SK-N-SH treated with all-trans-retinoic acid at 6 μM for 48 hours (cell line): Measurements from ENCODE around the gene NOL8.

Source experiments
- ARNTL ChIP-seq: fragments of 450-650 bp; formaldehyde crosslinking; IDR thresholded peaks from 2 replicates; pipeline ENCODE4 v1.5.0; 2020; ENCODE audit warnings: low read depth, mild to moderate bottlenecking, moderate library complexity, borderline replicate concordance
- TF ChIP-seq, protein P1 (sequence below): fragments of 250-450 bp; sonication (Bioruptor Pico); IDR thresholded peaks from 2 replicates; pipeline ENCODE4 v1.8.0; 2021; ENCODE audit warnings: low read depth, mild to moderate bottlenecking, moderate library complexity, borderline replicate concordance
- TF ChIP-seq, protein P2 (sequence below): fragments of 250-450 bp; sonication (Bioruptor Pico); IDR thresholded peaks from 2 replicates; pipeline ENCODE4 v1.8.0; 2020; ENCODE audit warnings: mild to moderate bottlenecking, moderate library complexity, borderline replicate concordance

DNA sequence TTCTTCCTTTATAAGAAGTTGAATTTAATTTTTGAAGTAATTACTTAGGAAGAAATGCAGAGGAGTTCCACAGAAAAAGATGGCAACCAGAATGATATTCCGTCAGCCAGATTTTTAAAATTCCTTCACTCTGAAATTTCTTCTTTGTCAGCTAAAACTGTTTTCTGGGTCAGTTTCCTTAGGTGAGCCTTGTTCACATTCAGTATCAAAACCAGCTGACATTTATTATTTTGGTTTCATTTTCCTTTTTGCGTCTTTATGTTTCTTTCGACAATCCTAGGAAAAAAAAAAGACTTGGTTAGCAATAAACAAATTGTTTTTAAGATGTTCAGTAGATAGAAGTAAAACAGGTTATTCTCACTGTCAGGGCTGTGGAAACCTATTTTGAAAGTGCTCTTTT lies 27.5 kb downstream of the NOL8 start:
- TF ChIP-seq, protein P1, sequence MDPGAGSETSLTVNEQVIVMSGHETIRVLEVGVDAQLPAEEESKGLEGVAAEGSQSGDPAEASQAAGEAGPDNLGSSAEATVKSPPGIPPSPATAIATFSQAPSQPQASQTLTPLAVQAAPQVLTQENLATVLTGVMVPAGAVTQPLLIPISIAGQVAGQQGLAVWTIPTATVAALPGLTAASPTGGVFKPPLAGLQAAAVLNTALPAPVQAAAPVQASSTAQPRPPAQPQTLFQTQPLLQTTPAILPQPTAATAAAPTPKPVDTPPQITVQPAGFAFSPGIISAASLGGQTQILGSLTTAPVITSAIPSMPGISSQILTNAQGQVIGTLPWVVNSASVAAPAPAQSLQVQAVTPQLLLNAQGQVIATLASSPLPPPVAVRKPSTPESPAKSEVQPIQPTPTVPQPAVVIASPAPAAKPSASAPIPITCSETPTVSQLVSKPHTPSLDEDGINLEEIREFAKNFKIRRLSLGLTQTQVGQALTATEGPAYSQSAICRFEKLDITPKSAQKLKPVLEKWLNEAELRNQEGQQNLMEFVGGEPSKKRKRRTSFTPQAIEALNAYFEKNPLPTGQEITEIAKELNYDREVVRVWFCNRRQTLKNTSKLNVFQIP (CRISPR knock-in tag) = no peak
- no peak for TF ChIP-seq ARNTL (CRISPR knock-in tag)
- TF ChIP-seq, protein P2, sequence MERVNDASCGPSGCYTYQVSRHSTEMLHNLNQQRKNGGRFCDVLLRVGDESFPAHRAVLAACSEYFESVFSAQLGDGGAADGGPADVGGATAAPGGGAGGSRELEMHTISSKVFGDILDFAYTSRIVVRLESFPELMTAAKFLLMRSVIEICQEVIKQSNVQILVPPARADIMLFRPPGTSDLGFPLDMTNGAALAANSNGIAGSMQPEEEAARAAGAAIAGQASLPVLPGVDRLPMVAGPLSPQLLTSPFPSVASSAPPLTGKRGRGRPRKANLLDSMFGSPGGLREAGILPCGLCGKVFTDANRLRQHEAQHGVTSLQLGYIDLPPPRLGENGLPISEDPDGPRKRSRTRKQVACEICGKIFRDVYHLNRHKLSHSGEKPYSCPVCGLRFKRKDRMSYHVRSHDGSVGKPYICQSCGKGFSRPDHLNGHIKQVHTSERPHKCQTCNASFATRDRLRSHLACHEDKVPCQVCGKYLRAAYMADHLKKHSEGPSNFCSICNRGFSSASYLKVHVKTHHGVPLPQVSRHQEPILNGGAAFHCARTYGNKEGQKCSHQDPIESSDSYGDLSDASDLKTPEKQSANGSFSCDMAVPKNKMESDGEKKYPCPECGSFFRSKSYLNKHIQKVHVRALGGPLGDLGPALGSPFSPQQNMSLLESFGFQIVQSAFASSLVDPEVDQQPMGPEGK (CRISPR knock-in tag) = no peak
